Right atrium auricular region (tissue), 2 donors: ENCODE measurements around the gene DNASE1L1. TPM values are rescaled to one million over a fixed set of nuclear protein-coding genes. Genes with fewer than 3 reads are reported as not detected.
A peak's percentile ranks its signal among the peaks of the same experiment; 100 is the strongest.

Experiments used
- DNase-seq: peaks from one replicate; pipeline ENCODE4 v3.0.0-alpha.2; 2019; ENCODE audit warnings: low spot score
- H3K27ac ChIP-seq, 2 donors: fragments of 200-600 bp; sonication (generic); 1 replicate in 1 of 2; 2 replicates in 1 of 2; pipeline ENCODE4 v1.5.1; 2016 to 2019
- H3K27me3 ChIP-seq, 2 donors: fragments of 200-600 bp; sonication (generic); one replicate each; pipeline versions ENCODE4 v1.5.1 to v1.6.0; 2017 to 2019
- H3K36me3 ChIP-seq: fragments of 200-600 bp; sonication (generic); one replicate; pipeline ENCODE4 v1.5.1; 2016
- H3K4me1 ChIP-seq, 2 donors: fragments of 200-600 bp; sonication (generic); one replicate each; pipeline versions ENCODE4 v1.5.1 to v1.6.0; 2017 to 2019
- H3K4me3 ChIP-seq, 2 donors: fragments of 200-600 bp; sonication (generic); 1 replicate in 1 of 2; 2 replicates in 1 of 2; pipeline ENCODE4 v1.5.1; 2017 to 2019; ENCODE audit warnings: mild to moderate bottlenecking in 1 of 2, moderate library complexity in 1 of 2
- H3K9me3 ChIP-seq, 2 donors: fragments of 200-600 bp; sonication (generic); one replicate each; pipeline ENCODE4 v1.5.1; 2019
- total RNA-seq, 2 donors: library from RNA; depleted of rRNA; stranded (reverse); fragments of >200 nt; gene quantifications; one replicate each; pipeline ENCODE4 v1.1.0, GENCODE V29; 2016
- TF ChIP-seq, protein P1 (sequence below), 2 donors: fragments of 200-600 bp; sonication (generic); IDR thresholded peaks; one replicate each; pipeline ENCODE4 v1.5.1; 2019; ENCODE audit warnings: antibody characterized with exemption in 2 of 2

Gene DNASE1L1
- total RNA-seq, 2 donors from 2014 or later = 74.4 to 84.0 TPM

DNA sequence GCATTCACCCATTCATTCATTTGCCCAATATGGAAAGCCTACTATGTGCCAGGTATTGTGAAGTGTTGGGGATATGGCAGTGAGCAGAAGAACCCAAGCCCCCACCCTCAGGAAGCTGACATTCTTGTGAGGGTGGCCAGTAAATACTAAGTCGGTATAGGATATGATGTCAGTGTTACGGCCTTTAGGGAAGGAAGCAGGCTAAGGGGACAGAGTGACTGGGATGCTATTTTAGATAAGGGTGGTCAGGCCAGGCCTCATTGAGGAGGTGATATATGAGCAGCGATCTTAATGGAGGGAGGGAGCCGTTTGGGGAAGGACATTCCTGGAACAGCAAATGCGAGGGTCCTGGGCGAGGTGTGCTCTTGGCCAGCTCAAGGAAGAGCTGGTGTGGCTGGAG lies 21.4 kb upstream of the DNASE1L1 start:
- no peaks in the 10 kb centered on the region for H3K9me3 ChIP-seq
- no peak overlapping the region for H3K4me3 ChIP-seq
- H3K27me3 ChIP-seq = no peaks in the 10 kb centered on the region
- H3K4me1 ChIP-seq = peaks cover 0 to 19% of the 10 kb centered on the region in 2 donors
- DNase-seq = no peak
- peak overlapping the region in 1 of 2 donors; percentile 29 for H3K27ac ChIP-seq
- TF ChIP-seq, protein P1, sequence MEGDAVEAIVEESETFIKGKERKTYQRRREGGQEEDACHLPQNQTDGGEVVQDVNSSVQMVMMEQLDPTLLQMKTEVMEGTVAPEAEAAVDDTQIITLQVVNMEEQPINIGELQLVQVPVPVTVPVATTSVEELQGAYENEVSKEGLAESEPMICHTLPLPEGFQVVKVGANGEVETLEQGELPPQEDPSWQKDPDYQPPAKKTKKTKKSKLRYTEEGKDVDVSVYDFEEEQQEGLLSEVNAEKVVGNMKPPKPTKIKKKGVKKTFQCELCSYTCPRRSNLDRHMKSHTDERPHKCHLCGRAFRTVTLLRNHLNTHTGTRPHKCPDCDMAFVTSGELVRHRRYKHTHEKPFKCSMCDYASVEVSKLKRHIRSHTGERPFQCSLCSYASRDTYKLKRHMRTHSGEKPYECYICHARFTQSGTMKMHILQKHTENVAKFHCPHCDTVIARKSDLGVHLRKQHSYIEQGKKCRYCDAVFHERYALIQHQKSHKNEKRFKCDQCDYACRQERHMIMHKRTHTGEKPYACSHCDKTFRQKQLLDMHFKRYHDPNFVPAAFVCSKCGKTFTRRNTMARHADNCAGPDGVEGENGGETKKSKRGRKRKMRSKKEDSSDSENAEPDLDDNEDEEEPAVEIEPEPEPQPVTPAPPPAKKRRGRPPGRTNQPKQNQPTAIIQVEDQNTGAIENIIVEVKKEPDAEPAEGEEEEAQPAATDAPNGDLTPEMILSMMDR (IDR thresholded peaks at IDR 0.05) = no peak
- peaks cover 5% of the 10 kb centered on the region for H3K36me3 ChIP-seq

DNA sequence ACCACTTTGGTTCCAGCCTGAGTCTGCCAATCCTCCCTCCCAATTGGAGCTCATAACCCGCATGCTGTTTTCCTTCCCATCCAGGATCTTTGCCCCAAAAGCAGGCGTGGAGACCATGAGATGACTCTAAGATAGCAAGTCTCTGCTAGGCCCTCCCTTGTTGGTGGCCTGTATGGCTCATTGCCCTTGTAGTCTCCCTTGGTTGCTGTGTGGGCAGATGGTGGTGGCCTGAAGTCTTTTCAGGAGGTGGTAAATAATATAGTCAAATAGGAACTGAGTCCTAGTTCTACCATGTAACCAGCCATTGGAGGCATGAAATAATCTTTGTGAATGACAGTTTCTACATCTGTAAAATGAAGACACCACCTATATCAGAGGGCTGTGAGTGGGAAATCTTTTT lies 20.7 kb upstream of the DNASE1L1 start:
- no peak for DNase-seq
- Histone ChIP-seq H3K27ac (no peak overlapping the region), H3K4me3 (peak overlapping the region in 1 of 2 donors; percentile 74), H3K4me1 (peaks cover 0 to 19% of the 10 kb centered on the region in 2 donors), H3K27me3 (no peaks in the 10 kb centered on the region), H3K36me3 (peaks cover 5% of the 10 kb centered on the region), H3K9me3 (no peaks in the 10 kb centered on the region)
- TF ChIP-seq, protein P1 (IDR thresholded peaks at IDR 0.05) = no peak

DNA sequence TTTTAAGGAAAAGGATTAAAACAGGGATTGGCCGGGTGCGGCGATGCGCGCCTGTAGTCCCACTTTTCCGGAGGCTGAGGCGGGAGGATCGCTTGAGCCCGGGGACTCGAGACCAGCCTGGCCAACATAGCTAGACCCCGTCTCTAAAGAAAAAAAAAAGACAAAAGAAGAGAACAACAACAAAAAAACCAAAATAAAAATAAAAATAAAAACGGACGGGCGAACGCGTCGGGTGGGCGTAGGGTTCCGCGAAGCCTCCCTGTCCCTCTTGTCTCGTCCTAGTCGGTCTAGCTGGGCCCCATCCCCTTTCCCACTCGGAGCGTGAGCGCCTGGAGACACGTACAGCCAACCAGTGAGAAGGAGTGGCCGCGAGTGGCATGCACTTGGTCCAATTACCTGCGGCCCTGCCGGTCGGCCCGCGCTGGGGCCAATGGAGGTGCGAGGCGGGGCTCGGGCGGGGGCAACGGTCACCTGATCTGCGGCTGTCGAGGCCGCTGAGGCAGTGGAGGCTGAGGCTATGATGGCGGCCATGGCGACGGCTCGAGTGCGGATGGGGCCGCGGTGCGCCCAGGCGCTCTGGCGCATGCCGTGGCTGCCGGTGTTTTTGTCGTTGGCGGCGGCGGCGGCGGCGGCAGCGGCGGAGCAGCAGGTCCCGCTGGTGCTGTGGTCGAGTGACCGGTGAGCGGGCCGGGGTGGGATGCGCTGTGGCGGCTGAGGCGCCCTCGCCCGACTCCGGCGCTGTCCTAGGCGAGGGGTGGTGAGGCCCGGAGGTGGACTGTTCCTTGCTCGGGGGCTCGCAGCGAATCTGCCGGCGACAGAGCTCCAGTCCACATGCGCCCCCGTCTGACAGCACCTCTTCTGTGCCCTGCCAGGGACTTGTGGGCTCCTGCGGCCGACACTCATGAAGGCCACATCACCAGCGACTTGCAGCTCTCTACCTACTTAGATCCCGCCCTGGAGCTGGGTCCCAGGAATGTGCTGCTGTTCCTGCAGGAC lies 19.4 kb upstream of the DNASE1L1 start, which contains the start of gene ATP6AP1:
TSS of gene ATP6AP1 (plus strand) at position 502 of the 996 bp plus-strand sequence. CDS start at position 518, 16 bp downstream.
- Histone ChIP-seq H3K36me3 (peaks cover 5% of the 10 kb centered on the region), H3K9me3 (no peaks in the 10 kb centered on the region), H3K4me1 (peaks cover 0 to 19% of the 10 kb centered on the region in 2 donors), H3K27ac (peak within 1 kb of the TSS; percentile 79 to 86), H3K4me3 (peak within 1 kb of the TSS; percentile 72 to 74), H3K27me3 (no peaks in the 10 kb centered on the region)
- peak; percentile 94 for DNase-seq
- TF ChIP-seq, protein P1 (IDR thresholded peaks at IDR 0.05) = no peak

DNA sequence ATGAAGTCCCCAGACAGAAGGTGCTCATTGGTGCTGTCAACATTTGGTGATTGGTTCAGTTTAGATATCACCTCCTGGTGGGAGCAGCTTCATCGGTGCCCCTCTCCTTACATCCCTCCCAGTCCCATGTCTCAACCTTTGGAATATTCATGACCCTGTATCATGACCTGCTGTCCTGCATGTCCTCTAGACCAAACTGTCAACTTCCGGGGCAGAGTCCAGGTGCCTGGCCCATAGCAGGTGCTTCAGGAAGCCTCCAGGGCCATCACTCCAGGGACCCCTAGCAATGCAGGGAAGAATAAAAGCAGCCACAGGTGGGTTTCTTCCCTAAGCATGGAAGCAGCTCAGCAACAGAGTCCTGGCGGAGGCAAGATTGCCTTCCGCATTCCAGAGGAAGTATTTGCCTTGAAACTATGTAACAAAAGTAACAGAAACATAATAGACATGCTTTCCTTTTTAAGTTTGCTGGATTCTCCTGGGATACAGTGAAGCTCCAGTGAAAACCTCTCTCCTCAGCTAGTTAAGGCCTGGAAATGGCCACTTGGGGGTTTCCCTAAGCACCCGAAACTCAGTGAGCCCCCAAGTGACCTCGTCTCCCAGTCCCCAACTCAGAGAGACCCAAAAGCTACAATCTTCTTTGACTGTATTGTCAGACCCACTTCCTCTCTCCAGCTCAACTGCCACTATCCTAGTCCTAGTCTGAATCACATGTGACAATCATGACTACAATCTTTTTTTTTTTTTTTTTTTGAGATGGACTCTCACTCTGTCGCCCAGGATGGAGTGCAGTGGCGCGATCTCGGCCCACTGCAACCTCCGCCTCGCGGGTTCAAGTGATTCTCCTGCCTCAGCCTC lies 18.1 kb upstream of the DNASE1L1 start:
- DNase-seq = no peak
- Histone ChIP-seq H3K36me3 (peaks cover under 1% of the 10 kb centered on the region), H3K27me3 (no peaks in the 10 kb centered on the region), H3K27ac (no peak overlapping the region), H3K9me3 (no peaks in the 10 kb centered on the region), H3K4me1 (peaks cover 0 to 19% of the 10 kb centered on the region in 2 donors), H3K4me3 (no peak overlapping the region)
- TF ChIP-seq, protein P1 (IDR thresholded peaks at IDR 0.05) = no peak

DNA sequence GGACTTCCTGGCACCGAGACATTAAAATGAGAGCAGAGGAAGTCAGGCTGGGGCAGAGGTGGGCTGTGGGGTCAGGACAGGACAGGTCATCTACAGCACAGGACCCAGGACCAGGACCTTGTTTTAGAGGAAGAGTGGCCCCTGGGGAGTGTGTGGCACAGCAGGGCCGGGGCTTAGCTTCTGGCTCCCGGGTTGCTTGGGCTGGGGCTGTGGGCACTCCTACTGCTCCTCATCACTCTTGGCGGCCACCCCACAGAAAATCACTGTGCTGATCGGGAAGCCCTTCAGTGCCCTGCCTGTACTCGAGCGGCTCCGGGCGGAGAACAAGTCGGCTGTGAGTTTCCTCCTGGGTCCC lies 11.3 kb upstream of the DNASE1L1 start:
- H3K9me3 ChIP-seq = no peaks in the 10 kb centered on the region
- no peaks in the 10 kb centered on the region for H3K27me3 ChIP-seq
- TF ChIP-seq, protein P1 (IDR thresholded peaks at IDR 0.05) = no peak
- peak overlapping the region; percentile 27 to 28 for H3K4me3 ChIP-seq
- no peaks in the 10 kb centered on the region for H3K36me3 ChIP-seq
- no peak for DNase-seq
- H3K27ac ChIP-seq = peak overlapping the region; percentile 70 to 88
- H3K4me1 ChIP-seq = peaks cover 0 to 9% of the 10 kb centered on the region in 2 donors
